B cell (primary cell): ENCODE measurements around the gene EGFLAM.

Experiments used
- EZH2 ChIP-seq: IDR thresholded peaks from 2 replicates; pipeline ENCODE4 v1.6.1; 2012; ENCODE audit warnings: borderline replicate concordance, low read depth, mild to moderate bottlenecking, moderate library complexity, low read length; ENCODE audit not compliant: insufficient read depth, poor library complexity, severe bottlenecking
- TF ChIP-seq, protein P1 (sequence below): fragments of 200-600 bp; IDR thresholded peaks from one replicate; pipeline ENCODE4 v1.8.0; 2022; ENCODE audit warnings: antibody characterized with exemption, mild to moderate bottlenecking

DNA sequence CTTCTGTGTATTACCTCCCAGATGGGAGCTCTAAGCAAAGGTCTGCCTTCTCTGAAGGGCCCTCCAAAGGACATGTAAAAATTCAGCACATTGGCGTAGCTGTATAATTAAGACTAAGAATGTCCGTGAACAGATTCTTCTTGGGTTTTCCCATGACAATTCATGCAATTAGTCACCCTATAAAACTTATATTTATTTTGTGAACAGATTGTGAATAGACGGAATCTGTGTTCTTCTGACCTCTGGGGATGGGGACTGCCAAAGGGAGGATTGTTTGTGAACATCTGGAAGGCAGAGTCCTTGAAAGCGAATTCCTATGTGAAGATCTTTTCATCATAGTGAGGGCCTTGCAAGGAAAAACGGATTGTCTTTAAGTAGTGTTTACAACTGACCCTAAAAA, 111.3 kb downstream of the EGFLAM start:
- TF ChIP-seq, protein P1, sequence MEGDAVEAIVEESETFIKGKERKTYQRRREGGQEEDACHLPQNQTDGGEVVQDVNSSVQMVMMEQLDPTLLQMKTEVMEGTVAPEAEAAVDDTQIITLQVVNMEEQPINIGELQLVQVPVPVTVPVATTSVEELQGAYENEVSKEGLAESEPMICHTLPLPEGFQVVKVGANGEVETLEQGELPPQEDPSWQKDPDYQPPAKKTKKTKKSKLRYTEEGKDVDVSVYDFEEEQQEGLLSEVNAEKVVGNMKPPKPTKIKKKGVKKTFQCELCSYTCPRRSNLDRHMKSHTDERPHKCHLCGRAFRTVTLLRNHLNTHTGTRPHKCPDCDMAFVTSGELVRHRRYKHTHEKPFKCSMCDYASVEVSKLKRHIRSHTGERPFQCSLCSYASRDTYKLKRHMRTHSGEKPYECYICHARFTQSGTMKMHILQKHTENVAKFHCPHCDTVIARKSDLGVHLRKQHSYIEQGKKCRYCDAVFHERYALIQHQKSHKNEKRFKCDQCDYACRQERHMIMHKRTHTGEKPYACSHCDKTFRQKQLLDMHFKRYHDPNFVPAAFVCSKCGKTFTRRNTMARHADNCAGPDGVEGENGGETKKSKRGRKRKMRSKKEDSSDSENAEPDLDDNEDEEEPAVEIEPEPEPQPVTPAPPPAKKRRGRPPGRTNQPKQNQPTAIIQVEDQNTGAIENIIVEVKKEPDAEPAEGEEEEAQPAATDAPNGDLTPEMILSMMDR = no peak
- no peak for TF ChIP-seq EZH2
